ENCODE measurements around the gene BUD31. TPM values are rescaled to one million over a fixed set of nuclear protein-coding genes. Genes with fewer than 3 reads are reported as not detected.

BUD31 gene
- total and polyA plus RNA-seq, 10 of the 15 experiments (the other 5 are each of a cell fraction or from before 2014, with no cell fraction given) = 74.2 to 317 (median 130) TPM

DNA sequence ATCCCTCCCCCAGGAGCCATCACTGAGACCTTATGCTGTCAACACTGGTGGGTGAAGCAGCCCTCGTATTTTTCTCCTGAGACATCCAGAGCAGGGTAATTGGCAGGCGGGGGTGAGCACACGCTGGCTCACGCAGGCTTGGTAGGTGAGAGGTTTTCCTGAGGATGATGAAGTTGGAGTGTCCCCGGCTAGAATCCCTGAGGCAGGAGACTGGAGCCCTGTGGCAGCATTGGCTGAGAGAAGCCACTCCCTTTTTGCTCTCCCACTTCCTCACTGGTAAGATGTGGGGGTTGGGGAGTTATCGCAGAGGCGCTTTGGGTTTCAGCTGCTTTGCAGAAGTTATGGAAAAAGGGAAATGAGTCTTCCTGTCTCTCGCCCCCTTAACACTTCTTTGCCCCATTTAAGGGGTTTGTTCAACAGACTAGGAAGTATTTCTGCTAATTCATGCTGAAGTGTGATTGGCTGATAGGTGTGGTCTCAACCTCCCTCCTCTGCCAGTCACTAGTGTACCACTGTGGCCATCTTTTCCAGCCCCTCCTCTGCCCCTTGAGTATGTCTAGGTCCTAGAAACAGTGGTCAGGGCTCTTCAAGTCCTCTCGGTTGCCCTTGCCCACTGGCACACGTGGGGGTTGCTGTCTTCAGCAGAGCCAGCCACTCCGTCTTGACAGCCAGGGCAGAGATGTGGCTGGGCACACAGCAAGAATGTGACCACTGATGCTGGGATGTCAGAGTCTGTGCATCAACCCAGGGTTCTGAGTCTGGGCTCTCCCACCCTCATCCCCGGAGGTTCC, 28.5 kb upstream of the BUD31 start (continued):
- peak; percentile 48; the same call in 1 of the 2 replicates for TF ChIP-seq NKRF (conservative IDR thresholded peaks at IDR 0.05)
- TF ChIP-seq PKNOX1 (IDR thresholded peaks at IDR 0.05) = peak; percentile 91
- peak; percentile 56 to 84; a peak in 3 of 4 replicates for TF ChIP-seq EP300 (IDR thresholded peaks at IDR 0.05; ENCODE audit: borderline replicate concordance in 1 of 2, control insufficient read depth in 1 of 2, low read depth in 2 of 2, low read length in 2 of 2)
- no peak for TF ChIP-seq NFIC (IDR thresholded peaks at IDR 0.05; ENCODE audit: low read depth, low read length)
- peak; percentile 78; the same call in 1 of the 2 replicates for TF ChIP-seq TBL1XR1 (IDR thresholded peaks at IDR 0.05; ENCODE audit: low read depth, low read length)
- peak; percentile 23; the same call in 1 of the 3 replicates for TF ChIP-seq POU2F2 (IDR thresholded peaks at IDR 0.05; ENCODE audit: borderline replicate concordance, low read depth, low read length)
- peak; percentile 99 for TF ChIP-seq IKZF1 (conservative IDR thresholded peaks at IDR 0.05)
- 0 out of 2 replicates have a peak, but pooled peaks have one; percentile 33 for TF ChIP-seq STAT1 (conservative IDR thresholded peaks at IDR 0.05)
- peak; percentile 87 for TF ChIP-seq SKIL (IDR thresholded peaks at IDR 0.05; ENCODE audit: low read depth, poor library complexity, severe bottlenecking)
- TF ChIP-seq SMARCA5 (IDR thresholded peaks at IDR 0.05) = peak; percentile 98
- TF ChIP-seq TCF7 (IDR thresholded peaks at IDR 0.05; ENCODE audit: borderline replicate concordance) = no peak
- TF ChIP-seq GATAD2B (conservative IDR thresholded peaks at IDR 0.05; ENCODE audit: low read depth) = peak; percentile 73
- TF ChIP-seq CREB1 (IDR thresholded peaks at IDR 0.05; ENCODE audit: low read depth) = no peak
- TF ChIP-seq, protein P1, sequence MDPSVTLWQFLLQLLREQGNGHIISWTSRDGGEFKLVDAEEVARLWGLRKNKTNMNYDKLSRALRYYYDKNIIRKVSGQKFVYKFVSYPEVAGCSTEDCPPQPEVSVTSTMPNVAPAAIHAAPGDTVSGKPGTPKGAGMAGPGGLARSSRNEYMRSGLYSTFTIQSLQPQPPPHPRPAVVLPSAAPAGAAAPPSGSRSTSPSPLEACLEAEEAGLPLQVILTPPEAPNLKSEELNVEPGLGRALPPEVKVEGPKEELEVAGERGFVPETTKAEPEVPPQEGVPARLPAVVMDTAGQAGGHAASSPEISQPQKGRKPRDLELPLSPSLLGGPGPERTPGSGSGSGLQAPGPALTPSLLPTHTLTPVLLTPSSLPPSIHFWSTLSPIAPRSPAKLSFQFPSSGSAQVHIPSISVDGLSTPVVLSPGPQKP (IDR thresholded peaks at IDR 0.05; ENCODE audit: low read depth, low read length) = peak; percentile 30; the same call in 1 of the 2 replicates
- no peak for TF ChIP-seq ZNF592 (IDR thresholded peaks at IDR 0.05)
- no peak for TF ChIP-seq NR2C1 (IDR thresholded peaks at IDR 0.05)
- TF ChIP-seq LARP7 (IDR thresholded peaks at IDR 0.05) = peak; percentile 89
- peak; percentile 80 for TF ChIP-seq ZBED1 (IDR thresholded peaks at IDR 0.05; ENCODE audit: borderline replicate concordance)
- TF ChIP-seq SMAD5 (IDR thresholded peaks at IDR 0.05; ENCODE audit: low read depth) = 0 out of 2 replicates have a peak, but pooled peaks have one; percentile 64
